Measurements from ENCODE around the gene FNIP2. TPM values are rescaled to one million over a fixed set of nuclear protein-coding genes. Genes with fewer than 3 reads are reported as not detected.
A peak's percentile ranks its signal among the peaks of the same experiment; 100 is the strongest.
"Not testable (repeated sequence)": the region's sequence is repeated elsewhere in the genome, so short reads cannot be mapped to it uniquely, and the experiment has no call there.

The FNIP2 gene
- total RNA-seq, 1 donor from 2014 or later: 18.5 TPM

DNA sequence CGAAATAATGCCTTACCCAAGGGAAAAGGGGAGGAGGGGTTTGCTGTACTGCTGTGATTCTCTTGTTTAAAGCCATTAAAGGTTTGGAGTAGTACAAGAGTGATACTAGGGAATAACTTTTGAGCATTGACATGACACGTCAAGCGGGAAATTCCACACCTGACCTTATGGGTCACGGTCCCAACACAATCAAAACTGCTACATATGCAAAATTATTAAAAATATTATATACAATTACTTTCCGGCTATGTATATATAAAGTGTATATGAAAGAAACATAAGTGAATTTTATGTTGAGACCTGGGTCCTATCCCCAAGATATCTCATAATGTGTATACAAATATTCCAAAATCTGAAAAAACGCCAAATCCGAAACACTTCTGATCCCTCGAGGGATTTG, 21.0 kb downstream of the FNIP2 start:
- Histone ChIP-seq H3K4me3 (ENCODE audit: insufficient read depth, low read depth, low read length) (no peak overlapping the region), H3K79me2 (ENCODE audit: insufficient read depth, low read length) (peaks cover 75% of the 10 kb centered on the region), H3K27me3 (ENCODE audit: insufficient read depth, low read length) (no peaks in the 10 kb centered on the region), H3K9me3 (ENCODE audit: insufficient read depth, low read depth, low read length) (no peaks in the 10 kb centered on the region), H3K27ac (ENCODE audit: low read depth, low read length) (no peak overlapping the region), H2AFZ (ENCODE audit: low read depth, low read length) (no peak overlapping the region), H3K9ac (ENCODE audit: low read length) (no peak overlapping the region), H3K4me1 (ENCODE audit: insufficient read depth, low read length) (peaks cover 9% of the 10 kb centered on the region), H3K36me3 (ENCODE audit: insufficient read depth, low read length) (no peaks in the 10 kb centered on the region), H3K4me2 (ENCODE audit: low read length) (no peak overlapping the region), H4K20me1 (ENCODE audit: insufficient read depth, low read length) (peaks cover 28% of the 10 kb centered on the region)
- FAIRE-seq (no peak), DNase-seq (ENCODE audit: low read depth) (no peak)
- Mint-ChIP-seq H3K9me3 (ENCODE audit: unreplicated experiment) (no peaks in the 10 kb centered on the region), H3K4me1 (ENCODE audit: low read depth, unreplicated experiment) (peaks cover 33% of the 10 kb centered on the region), H3K27me3 (ENCODE audit: low read depth, unreplicated experiment) (no peaks in the 10 kb centered on the region), H3K4me3 (ENCODE audit: unreplicated experiment) (no peak overlapping the region), H3K27ac (ENCODE audit: unreplicated experiment) (no peak overlapping the region), H3K36me3 (ENCODE audit: low read depth, unreplicated experiment) (no peaks in the 10 kb centered on the region)
- TF ChIP-seq EZH2 (IDR thresholded peaks at IDR 0.05; ENCODE audit: insufficient read depth, low read length): no peak
- TF ChIP-seq, protein P1, sequence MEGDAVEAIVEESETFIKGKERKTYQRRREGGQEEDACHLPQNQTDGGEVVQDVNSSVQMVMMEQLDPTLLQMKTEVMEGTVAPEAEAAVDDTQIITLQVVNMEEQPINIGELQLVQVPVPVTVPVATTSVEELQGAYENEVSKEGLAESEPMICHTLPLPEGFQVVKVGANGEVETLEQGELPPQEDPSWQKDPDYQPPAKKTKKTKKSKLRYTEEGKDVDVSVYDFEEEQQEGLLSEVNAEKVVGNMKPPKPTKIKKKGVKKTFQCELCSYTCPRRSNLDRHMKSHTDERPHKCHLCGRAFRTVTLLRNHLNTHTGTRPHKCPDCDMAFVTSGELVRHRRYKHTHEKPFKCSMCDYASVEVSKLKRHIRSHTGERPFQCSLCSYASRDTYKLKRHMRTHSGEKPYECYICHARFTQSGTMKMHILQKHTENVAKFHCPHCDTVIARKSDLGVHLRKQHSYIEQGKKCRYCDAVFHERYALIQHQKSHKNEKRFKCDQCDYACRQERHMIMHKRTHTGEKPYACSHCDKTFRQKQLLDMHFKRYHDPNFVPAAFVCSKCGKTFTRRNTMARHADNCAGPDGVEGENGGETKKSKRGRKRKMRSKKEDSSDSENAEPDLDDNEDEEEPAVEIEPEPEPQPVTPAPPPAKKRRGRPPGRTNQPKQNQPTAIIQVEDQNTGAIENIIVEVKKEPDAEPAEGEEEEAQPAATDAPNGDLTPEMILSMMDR (IDR thresholded peaks at IDR 0.05; ENCODE audit: insufficient read depth, low read depth, low read length): no peak

DNA sequence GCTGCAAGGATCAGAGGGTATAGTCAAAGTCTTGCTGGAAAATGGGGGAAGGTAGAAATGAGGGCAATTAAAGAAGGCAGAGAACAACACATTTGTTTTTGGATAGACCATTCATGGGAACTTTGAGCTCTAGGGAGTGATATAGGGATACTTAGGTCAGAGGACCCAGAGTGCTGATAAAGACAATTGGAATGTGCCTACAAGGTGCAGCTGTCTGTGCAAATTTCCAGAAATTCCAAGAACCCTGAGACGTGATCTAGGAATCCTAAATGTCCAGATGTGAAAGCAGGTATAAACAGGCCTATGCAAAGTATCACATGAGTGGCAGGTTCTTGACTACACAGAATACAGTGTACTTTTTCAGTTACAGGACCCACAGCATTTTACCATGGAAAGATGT, 24.2 kb downstream of the FNIP2 start:
- Mint-ChIP-seq H3K4me3 (ENCODE audit: unreplicated experiment) (no peak overlapping the region), H3K9me3 (ENCODE audit: unreplicated experiment) (no peaks in the 10 kb centered on the region), H3K27ac (ENCODE audit: unreplicated experiment) (peak overlapping the region; percentile 4), H3K36me3 (ENCODE audit: low read depth, unreplicated experiment) (no peaks in the 10 kb centered on the region), H3K27me3 (ENCODE audit: low read depth, unreplicated experiment) (no peaks in the 10 kb centered on the region), H3K4me1 (ENCODE audit: low read depth, unreplicated experiment) (peaks cover 22% of the 10 kb centered on the region)
- Histone ChIP-seq H3K4me2 (ENCODE audit: low read length) (no peak overlapping the region), H3K4me3 (ENCODE audit: insufficient read depth, low read depth, low read length) (no peak overlapping the region), H4K20me1 (ENCODE audit: insufficient read depth, low read length) (peaks cover 25% of the 10 kb centered on the region), H3K4me1 (ENCODE audit: insufficient read depth, low read length) (peaks cover 3% of the 10 kb centered on the region), H3K9ac (ENCODE audit: low read length) (no peak overlapping the region), H3K9me3 (ENCODE audit: insufficient read depth, low read depth, low read length) (no peaks in the 10 kb centered on the region), H3K36me3 (ENCODE audit: insufficient read depth, low read length) (no peaks in the 10 kb centered on the region), H2AFZ (ENCODE audit: low read depth, low read length) (no peak overlapping the region), H3K27me3 (ENCODE audit: insufficient read depth, low read length) (no peaks in the 10 kb centered on the region), H3K79me2 (ENCODE audit: insufficient read depth, low read length) (peaks cover 80% of the 10 kb centered on the region), H3K27ac (ENCODE audit: low read depth, low read length) (no peak overlapping the region)
- TF ChIP-seq, protein P1 (IDR thresholded peaks at IDR 0.05; ENCODE audit: insufficient read depth, low read depth, low read length): no peak
- TF ChIP-seq EZH2 (IDR thresholded peaks at IDR 0.05; ENCODE audit: insufficient read depth, low read length): no peak
- FAIRE-seq (no peak), DNase-seq (ENCODE audit: low read depth) (no peak)

DNA sequence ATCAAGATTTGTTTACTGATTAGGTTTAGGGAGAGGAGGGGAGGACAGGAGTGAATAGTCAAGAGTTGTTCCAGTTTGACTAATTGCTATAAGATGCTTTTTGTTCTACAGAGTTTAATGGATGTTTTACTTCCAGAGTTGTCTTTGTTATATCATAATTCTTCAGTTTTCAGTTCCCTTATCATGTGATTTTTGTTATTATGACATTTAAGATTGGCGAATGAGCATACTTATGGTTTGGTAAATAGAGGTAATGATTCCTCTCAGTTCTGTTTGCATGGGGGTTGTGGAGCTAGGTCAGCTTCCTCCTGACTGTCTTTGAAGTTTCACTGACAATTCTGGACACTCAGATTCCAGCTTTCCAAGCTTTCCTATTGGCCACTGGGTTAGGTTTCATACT, 24.6 kb downstream of the FNIP2 start:
- H3K4me1 ChIP-seq (ENCODE audit: insufficient read depth, low read length); H3K9me3 Mint-ChIP-seq (ENCODE audit: unreplicated experiment); H3K4me3 Mint-ChIP-seq (ENCODE audit: unreplicated experiment); H3K4me2 ChIP-seq (ENCODE audit: low read length); H3K27me3 Mint-ChIP-seq (ENCODE audit: low read depth, unreplicated experiment); FAIRE-seq; H3K4me3 ChIP-seq (ENCODE audit: insufficient read depth, low read depth, low read length); H3K27ac Mint-ChIP-seq (ENCODE audit: unreplicated experiment); DNase-seq (ENCODE audit: low read depth); H3K27ac ChIP-seq (ENCODE audit: low read depth, low read length); H3K36me3 ChIP-seq (ENCODE audit: insufficient read depth, low read length); H2AFZ ChIP-seq (ENCODE audit: low read depth, low read length); H3K36me3 Mint-ChIP-seq (ENCODE audit: low read depth, unreplicated experiment); H3K9me3 ChIP-seq (ENCODE audit: insufficient read depth, low read depth, low read length); H3K9ac ChIP-seq (ENCODE audit: low read length); H3K27me3 ChIP-seq (ENCODE audit: insufficient read depth, low read length): not testable (repeated sequence)
- Histone ChIP-seq H4K20me1 (ENCODE audit: insufficient read depth, low read length) (peaks cover 21% of the 10 kb centered on the region), H3K79me2 (ENCODE audit: insufficient read depth, low read length) (peaks cover 80% of the 10 kb centered on the region)
- H3K4me1 Mint-ChIP-seq (ENCODE audit: low read depth, unreplicated experiment): peaks cover 20% of the 10 kb centered on the region
